ENCODE measurements around the gene HSD17B12.

DNA sequence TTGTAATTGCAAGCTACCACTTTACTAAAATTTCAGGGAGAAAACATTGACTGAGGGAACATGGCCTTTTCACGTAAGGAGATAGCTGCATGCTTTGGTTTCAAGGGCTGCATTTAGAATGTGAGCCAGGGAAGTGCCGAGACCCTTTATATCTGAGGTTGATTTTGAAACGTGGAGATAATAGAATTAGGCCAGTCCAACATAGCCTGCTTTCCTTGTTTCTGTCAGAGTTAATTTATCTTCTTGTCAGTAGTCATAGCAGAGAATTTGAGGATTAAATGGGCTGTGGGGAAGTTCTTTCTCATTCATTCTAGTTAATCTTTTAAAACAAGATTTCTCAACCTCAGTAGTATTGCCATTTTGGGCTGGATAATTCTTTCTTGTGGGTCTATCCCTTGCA is 212.3 kb downstream of the HSD17B12 start:
- TF ChIP-seq EZH2 (optimal IDR thresholded peaks at IDR 0.05; ENCODE audit: low read depth, low read length) (no peak), EZH2phosphoT487 (IDR thresholded peaks at IDR 0.05; ENCODE audit: low read length) (no peak)
- TF ChIP-seq, protein P1, sequence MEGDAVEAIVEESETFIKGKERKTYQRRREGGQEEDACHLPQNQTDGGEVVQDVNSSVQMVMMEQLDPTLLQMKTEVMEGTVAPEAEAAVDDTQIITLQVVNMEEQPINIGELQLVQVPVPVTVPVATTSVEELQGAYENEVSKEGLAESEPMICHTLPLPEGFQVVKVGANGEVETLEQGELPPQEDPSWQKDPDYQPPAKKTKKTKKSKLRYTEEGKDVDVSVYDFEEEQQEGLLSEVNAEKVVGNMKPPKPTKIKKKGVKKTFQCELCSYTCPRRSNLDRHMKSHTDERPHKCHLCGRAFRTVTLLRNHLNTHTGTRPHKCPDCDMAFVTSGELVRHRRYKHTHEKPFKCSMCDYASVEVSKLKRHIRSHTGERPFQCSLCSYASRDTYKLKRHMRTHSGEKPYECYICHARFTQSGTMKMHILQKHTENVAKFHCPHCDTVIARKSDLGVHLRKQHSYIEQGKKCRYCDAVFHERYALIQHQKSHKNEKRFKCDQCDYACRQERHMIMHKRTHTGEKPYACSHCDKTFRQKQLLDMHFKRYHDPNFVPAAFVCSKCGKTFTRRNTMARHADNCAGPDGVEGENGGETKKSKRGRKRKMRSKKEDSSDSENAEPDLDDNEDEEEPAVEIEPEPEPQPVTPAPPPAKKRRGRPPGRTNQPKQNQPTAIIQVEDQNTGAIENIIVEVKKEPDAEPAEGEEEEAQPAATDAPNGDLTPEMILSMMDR (IDR thresholded peaks at IDR 0.05; ENCODE audit: low read length) = no peak

Data from MM.1S (cell line).